Measurements from ENCODE around the gene SAPCD2.

Gene SAPCD2

GRCh38 chr9:137082925-137083290 lies 12.6 kb upstream of the SAPCD2 start:
- DNase-seq, result no peak

DNA sequence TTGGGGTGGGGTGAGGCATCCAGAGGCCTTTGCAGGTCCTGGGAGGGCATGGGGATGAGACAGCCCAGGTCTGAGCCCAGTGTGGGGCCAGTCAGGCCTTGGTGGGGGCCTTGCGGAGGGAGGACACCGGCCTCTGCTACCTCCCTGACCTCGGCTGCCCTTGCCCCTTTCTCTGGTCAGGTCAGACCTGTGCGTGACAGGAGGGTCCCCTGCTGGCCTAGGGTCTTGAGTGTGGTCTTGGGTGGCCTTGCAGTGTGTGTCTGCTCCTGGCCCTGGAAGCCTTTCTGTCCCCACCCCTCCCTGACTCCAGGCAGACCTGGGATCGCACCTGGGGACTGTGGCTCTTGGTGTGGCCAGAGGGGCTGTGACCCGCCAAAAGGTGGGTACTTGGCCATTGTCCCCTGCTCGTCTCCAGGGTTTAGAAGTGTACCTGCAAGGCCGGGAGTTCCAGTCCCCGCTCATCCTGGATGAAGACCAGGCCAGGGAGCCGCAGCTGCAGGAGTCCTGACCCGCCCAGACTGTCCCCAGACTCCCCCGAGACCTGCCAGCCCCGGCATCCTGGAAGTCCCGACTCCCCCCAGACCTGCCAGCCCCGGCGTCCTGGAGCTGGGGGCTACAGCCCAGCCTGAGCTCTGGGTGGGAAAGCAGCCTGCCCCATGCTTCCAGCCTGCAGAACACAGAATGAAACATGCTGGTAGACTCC lies 12.0 kb upstream of the SAPCD2 start:
- no peak for DNase-seq

- DNase-seq, result no peak
Observed at GRCh38 chr9:137080260-137081122, 10.1 kb upstream of the SAPCD2 start.

GRCh38 chr9:137079401-137079787 lies 9.0 kb upstream of the SAPCD2 start:
- DNase-seq, result no peak

DNA sequence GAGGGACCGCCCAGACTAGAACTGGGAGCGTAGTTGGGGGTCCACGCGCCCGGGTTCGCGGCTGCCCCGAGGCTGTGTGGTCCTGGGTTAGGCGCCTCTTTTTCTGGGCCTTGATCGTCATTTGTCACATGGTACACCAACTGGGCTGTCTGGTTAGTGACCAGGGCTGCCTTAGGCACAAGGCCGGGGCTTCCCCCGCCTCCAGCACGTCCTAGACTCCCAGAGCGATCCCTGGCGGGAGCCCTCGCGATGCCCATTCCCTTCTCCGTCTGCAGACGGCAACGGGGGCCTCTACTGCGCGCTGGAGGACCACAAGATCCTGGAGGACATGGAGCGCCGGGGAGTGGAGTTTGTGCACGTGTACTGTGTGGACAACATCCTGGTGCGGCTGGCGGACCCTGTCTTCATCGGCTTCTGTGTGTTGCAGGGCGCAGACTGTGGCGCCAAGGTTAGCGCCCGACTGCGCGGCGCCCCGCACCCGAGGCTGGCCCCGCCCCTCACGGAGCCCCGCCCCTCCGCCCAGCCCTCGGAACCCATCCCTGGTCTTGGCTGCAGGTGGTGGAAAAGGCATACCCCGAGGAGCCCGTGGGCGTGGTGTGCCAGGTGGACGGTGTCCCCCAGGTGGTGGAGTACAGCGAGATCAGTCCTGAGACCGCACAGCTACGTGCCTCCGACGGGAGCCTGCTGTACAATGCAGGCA lies 8.5 kb upstream of the SAPCD2 start:
- no peak for DNase-seq

DNA sequence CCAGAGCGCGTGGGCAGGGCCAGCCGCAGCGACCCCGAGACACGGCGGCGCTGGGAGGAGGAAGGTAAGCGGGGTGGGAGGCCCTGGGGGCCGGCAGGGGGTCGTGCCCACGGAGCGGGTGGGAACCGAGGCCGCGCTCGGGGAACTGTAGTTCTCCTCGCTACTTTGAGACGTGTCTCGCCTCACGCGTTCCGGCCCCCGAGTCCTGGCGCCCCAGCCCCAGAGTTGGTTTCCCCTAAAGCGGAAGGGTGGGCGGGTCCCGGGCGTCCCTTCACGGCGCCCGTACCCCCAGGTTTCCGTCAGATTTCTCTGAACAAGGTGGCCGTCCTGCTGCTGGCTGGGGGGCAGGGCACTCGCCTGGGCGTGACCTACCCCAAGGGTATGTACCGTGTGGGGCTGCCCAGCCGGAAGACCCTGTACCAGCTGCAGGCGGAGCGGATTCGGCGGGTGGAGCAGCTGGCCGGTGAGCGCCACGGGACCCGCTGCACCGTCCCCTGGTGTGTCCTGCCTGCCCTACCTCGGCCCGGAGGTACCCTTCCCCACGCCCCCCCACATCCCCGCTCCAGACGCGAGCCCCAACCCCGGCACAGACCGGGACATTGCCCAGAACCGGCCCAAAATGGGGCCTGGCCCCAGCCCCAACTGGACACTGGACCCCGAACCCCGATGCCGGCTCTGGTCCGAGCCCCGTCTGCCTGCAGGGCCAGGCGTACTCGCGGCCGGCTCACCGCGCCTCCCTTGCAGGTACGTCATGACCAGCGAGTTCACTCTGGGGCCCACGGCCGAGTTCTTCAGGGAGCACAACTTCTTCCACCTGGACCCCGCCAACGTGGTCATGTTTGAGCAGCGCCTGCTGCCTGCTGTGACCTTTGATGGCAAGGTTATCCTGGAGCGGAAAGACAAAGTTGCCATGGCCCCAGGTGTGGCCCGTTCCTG lies 7.7 kb upstream of the SAPCD2 start:
- peak in 1 of 58 donors; percentile 19 for DNase-seq

GRCh38 chr9:137077010-137077747 lies 6.8 kb upstream of the SAPCD2 start, which contains the start of gene UAP1L1:
Gene UAP1L1, plus strand, starts transcription at chr9:137077517. Its CDS starts 16 bp downstream, at chr9:137077533.
- peak in 54 of 58 donors; percentile 19 to 90 (median 72) for DNase-seq

GRCh38 chr9:137076636-137077009 lies 6.3 kb upstream of the SAPCD2 start:
- no peak for DNase-seq

GRCh38 chr9:137075275-137075775 lies 5.0 kb upstream of the SAPCD2 start:
- DNase-seq, result no peak

DNA sequence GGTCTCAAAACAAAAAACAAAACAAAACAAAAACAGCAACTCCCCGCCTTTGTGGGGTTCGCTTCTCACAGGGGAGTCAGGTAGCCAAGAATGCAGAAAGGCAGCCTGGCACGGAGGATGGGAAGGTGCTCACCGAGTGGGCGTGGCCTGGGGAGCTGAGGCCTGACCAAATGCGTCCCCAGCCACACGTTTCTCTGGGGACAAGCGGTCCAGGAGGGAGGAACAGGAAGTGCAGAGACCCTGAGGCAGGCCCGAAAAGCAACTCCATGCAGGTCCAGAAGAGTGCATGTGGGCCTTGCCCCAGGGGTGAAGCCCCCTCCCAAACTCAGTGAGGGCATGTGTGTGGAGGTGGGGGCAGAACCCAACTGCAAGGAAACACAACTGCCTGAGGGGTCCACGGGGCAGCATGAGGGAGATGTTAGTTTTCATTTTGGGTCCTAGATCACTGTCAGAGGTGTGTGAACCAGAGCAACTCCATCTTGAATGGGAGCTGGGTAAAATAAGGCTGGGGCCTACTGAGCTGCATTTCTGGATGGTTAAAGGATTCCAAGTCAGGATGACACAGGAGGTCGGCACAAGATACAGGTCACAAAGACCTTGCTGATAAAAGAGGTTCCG lies 4.4 kb upstream of the SAPCD2 start:
- no peak for DNase-seq

- DNase-seq, result no peak
Observed at GRCh38 chr9:137073992-137074399, 3.6 kb upstream of the SAPCD2 start.

- no peak for DNase-seq
Observed at GRCh38 chr9:137071282-137071681, 925 bp upstream of the SAPCD2 start.

DNA sequence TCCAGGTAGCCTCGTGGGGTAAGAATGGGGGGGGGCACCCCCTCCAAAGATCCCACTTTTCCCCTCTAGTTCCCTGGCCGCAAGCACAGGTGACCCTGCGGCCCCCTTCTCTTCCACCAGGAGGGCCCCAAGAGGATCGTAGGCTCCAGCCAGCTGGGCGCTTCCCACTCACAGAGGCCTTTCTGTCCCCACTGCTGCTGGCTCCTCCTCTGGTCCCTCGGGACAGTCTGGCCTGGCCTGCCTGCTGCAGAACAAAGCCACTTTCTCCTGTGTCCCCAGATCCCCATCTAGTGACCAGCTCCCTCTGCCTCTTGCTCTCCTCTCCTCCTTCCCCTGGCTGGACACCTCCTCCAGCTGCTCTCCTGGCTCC lies 534 bp upstream of the SAPCD2 start:
- peak in 53 of 58 donors; percentile 25 to 92 (median 77) for DNase-seq

- no peak for DNase-seq
Observed at GRCh38 chr9:137069508-137070091, 757 bp downstream of the SAPCD2 start.

DNA sequence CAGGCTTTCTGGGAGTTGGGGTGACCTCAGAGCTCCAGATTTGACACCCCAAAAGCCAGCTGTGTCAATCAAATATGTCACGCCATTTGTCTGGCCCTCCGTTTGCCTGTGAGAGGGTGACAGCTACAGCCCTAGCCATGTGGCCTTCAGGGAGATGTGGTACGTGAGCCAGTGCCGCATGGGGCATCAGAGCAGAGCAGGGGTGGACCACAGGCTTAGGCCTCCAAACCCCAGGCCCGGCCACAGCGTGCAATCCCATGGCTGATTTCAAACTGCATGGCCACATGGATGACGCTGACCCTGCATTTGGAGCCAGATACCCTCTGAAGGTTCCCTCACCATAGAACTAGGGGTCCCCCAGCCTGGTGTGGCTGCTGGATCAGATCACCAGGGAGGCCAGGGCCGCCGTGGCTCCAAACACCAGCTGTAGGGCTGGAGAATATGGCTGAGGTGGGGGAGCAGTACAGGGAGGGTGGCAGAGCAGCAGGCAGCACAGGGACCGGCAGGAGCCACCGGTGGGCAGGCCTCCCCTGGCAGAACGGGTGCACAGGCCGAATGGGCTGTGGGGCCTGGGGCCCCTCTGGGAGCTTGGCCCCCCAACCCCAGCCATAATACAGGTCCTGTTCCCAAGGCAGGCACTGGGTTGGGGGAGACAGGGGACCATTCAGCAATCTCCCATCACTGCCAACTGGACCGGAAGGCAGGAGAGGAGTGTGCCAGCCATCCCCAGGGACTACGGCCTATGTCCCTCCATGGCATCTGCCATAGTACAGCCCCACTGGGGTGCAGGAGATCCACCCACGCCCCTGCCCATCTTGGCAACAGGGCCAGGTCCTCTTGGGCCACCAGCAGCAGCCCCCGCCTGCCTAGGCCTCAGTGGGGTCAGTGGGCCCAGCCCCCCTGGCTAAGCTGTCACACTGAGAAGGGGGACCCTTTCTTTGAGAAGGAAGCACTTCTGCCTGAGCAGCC lies 1.5 kb downstream of the SAPCD2 start:
- DNase-seq, result peak in 1 of 58 donors; percentile 29

DNA sequence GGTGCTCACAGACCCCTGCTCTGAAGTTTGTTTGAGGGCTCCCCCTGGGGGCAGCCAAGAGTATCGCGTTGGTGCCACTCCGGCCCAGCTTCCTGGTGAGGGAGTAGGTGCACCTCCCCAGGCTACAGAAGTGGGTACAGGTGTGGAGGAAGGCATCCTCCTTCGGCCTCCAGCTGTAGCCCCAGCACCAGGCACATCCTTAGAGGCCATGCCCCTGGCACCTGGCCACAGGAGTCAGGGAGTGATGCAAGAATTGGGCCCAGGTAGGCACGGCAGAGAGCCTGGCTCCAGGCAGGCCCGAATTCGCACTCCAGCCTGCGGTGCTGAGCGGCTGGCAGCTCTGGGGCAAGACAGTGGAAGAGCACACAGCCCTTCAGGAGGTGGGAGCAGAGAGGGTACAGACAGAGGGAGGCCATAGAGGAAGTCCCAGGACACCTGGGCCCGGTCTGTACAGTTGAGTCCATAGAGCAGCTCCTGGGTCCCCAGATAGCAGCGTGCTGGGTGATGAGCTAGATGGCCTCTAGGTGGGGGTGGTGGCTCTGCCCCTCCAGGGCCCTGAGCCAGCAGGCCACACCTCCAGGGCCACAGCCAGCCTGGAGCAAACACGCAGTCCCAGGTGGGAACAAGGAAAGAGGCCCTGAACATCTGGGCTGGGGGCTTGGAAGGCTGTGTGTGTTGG lies 2.4 kb downstream of the SAPCD2 start:
- DNase-seq, result peak in 53 of 58 donors; percentile 7 to 84 (median 60)
